Osteocyte (in vitro differentiated cells): ENCODE measurements around the gene M1AP. TPM values are rescaled to one million over a fixed set of nuclear protein-coding genes. Genes with fewer than 3 reads are reported as not detected.

ENCODE experiments used
- DNase-seq: peaks from one replicate; pipeline ENCODE4 v3.0.0; 2021; ENCODE audit warnings: mixed read lengths; ENCODE audit not compliant: unreplicated experiment; ENCODE audit errors: extremely low spot score
- H3K27ac Mint-ChIP-seq: one replicate; pipeline ENCODE4 v1.8.0; 2021; ENCODE audit warnings: mild to moderate bottlenecking, mixed read lengths; ENCODE audit not compliant: unreplicated experiment
- H3K27me3 Mint-ChIP-seq: one replicate; pipeline ENCODE4 v1.8.0; 2021; ENCODE audit warnings: mixed read lengths; ENCODE audit not compliant: unreplicated experiment
- H3K36me3 Mint-ChIP-seq: one replicate; pipeline ENCODE4 v1.8.0; 2021; ENCODE audit warnings: mixed read lengths; ENCODE audit not compliant: unreplicated experiment
- H3K4me1 Mint-ChIP-seq: one replicate; pipeline ENCODE4 v1.8.0; 2021; ENCODE audit warnings: mixed read lengths; ENCODE audit not compliant: unreplicated experiment
- H3K4me3 Mint-ChIP-seq: one replicate; pipeline ENCODE4 v1.8.0; 2021; ENCODE audit warnings: mild to moderate bottlenecking, moderate library complexity, mixed read lengths; ENCODE audit not compliant: unreplicated experiment
- H3K9me3 Mint-ChIP-seq: one replicate; pipeline ENCODE4 v1.8.0; 2021; ENCODE audit warnings: mixed read lengths; ENCODE audit not compliant: unreplicated experiment
- long read RNA-seq: library from polyadenylated mRNA; unstranded; transcript quantifications from one replicate; pipeline ENCODE4 v2.0.0, GENCODE V29; 2021
- total RNA-seq: library from RNA; stranded (reverse); gene quantifications from 2 replicates; pipeline ENCODE4 v1.2.1, GENCODE V29; 2021
- TF ChIP-seq, protein P1 (sequence below): fragments of 200-600 bp; sonication (generic); IDR thresholded peaks from 2 replicates; pipeline ENCODE4 v1.5.0; 2021; ENCODE audit warnings: antibody characterized with exemption, mild to moderate bottlenecking, moderate library complexity

Gene M1AP, protein sequence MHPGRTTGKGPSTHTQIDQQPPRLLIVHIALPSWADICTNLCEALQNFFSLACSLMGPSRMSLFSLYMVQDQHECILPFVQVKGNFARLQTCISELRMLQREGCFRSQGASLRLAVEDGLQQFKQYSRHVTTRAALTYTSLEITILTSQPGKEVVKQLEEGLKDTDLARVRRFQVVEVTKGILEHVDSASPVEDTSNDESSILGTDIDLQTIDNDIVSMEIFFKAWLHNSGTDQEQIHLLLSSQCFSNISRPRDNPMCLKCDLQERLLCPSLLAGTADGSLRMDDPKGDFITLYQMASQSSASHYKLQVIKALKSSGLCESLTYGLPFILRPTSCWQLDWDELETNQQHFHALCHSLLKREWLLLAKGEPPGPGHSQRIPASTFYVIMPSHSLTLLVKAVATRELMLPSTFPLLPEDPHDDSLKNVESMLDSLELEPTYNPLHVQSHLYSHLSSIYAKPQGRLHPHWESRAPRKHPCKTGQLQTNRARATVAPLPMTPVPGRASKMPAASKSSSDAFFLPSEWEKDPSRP
- total RNA-seq, result not detected in 2 replicates
- long read RNA-seq, result 0 reads

DNA sequence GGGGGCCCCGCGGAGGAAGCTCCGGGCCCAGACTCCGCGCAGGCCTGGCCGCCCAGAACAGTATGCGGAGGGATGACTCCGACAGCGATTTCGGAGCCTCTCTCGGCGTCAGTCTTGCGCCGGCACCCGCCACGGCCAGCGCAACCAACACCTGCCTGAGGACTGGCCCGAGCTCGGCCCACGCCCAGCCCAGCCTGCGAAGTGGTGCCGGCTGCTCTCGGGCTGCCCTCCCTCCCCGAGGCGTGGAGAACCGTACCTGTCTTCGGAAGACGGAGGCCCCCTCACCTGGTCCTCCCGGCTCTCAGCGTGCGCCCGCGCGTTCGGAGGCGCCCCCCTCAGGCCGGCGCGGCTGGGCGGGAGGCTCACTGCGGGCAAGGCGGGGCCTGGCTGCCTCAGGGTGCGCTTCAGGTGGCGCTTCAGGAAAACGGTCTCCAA, at the start of gene M1AP:
Gene M1AP, minus strand, starts transcription at position 322 of the 435 bp plus-strand sequence. CDS start 8,055 bp downstream, outside the sequence.
- TF ChIP-seq, protein P1, sequence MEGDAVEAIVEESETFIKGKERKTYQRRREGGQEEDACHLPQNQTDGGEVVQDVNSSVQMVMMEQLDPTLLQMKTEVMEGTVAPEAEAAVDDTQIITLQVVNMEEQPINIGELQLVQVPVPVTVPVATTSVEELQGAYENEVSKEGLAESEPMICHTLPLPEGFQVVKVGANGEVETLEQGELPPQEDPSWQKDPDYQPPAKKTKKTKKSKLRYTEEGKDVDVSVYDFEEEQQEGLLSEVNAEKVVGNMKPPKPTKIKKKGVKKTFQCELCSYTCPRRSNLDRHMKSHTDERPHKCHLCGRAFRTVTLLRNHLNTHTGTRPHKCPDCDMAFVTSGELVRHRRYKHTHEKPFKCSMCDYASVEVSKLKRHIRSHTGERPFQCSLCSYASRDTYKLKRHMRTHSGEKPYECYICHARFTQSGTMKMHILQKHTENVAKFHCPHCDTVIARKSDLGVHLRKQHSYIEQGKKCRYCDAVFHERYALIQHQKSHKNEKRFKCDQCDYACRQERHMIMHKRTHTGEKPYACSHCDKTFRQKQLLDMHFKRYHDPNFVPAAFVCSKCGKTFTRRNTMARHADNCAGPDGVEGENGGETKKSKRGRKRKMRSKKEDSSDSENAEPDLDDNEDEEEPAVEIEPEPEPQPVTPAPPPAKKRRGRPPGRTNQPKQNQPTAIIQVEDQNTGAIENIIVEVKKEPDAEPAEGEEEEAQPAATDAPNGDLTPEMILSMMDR, result peak; percentile 21
- no peaks in the 10 kb centered on the region for H3K36me3 Mint-ChIP-seq
- H3K4me3 Mint-ChIP-seq, result no peak within 1 kb of the TSS
- H3K4me1 Mint-ChIP-seq, result peaks cover 4% of the 10 kb centered on the region
- peaks cover 37% of the 10 kb centered on the region for H3K27me3 Mint-ChIP-seq
- DNase-seq, result no peak
- H3K27ac Mint-ChIP-seq, result no peak within 1 kb of the TSS
- H3K9me3 Mint-ChIP-seq, result no peaks in the 10 kb centered on the region

DNA sequence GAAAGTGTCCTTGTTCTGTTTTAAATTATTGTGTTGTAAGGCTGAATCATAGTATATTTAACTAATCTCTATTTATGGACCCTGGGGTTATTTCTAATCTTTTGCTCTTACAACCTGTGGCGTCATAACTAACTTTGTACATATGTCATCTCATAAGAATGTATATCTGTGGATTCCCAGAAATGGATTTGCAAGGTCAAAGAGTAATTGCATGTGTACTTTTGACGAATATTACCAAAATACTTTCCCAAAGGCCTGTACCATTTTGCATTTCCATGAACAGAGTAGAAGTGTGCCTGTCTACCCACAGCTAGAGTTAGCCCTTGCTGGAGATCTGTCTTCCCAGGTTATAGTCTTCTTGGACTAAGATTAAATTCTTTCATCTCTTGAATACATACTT, 48.7 kb upstream of the M1AP start:
- Mint-ChIP-seq H3K4me1 (no peaks in the 10 kb centered on the region), H3K4me3 (no peak overlapping the region), H3K9me3 (no peaks in the 10 kb centered on the region), H3K36me3 (no peaks in the 10 kb centered on the region), H3K27ac (no peak overlapping the region), H3K27me3 (peaks cover 38% of the 10 kb centered on the region)
- DNase-seq, result no peak
- TF ChIP-seq, protein P1, result no peak

DNA sequence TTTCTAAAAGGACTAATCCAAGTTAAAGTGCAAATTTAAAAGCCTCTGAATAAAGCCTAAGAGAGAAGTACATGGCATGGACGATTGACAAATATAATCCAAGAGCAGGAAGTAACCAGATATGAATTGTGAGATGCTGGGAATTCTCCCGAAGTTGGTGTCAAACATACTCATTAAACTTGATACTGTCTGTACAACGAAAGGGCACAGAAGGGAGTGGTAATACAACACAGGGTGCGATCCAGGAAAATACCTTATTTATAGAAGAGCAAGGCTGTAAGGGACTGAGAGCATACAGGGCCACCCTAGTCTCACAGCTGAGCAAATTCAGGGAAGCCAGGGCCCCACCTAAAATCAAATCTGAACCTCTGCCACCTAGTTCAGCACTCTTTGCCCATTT, 47.5 kb upstream of the M1AP start:
- H3K4me3 Mint-ChIP-seq, result no peak overlapping the region

DNA sequence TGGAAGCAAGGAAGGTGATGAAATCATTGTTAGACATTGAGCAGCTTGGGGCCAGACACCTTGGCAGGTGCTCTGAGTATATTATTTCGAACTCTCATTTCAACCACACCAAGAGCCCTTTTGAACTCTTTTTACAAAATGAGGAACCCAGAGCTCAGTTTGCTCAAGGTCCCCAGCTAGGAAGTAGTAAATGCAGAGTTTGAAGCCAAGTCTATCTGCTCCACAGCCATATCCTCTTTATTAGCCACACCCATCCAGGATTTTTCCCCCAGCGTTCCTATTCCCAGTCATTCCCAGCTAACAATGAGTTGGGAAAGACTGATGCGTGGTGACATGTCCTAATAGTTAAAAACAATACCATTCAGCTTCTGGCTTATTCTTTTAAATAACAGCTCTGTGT, 46.2 kb upstream of the M1AP start:
- H3K9me3 Mint-ChIP-seq, result no peaks in the 10 kb centered on the region
- H3K27me3 Mint-ChIP-seq, result peaks cover 26% of the 10 kb centered on the region
- DNase-seq, result no peak
- H3K36me3 Mint-ChIP-seq, result no peaks in the 10 kb centered on the region
- TF ChIP-seq, protein P1, result no peak
- H3K4me1 Mint-ChIP-seq, result peaks cover 2% of the 10 kb centered on the region
- H3K4me3 Mint-ChIP-seq, result no peak overlapping the region
- no peak overlapping the region for H3K27ac Mint-ChIP-seq

More for the DNA sequence above, 47.5 kb upstream of the M1AP start:
- no peaks in the 10 kb centered on the region for H3K36me3 Mint-ChIP-seq
- no peak overlapping the region for H3K27ac Mint-ChIP-seq
- peaks cover 33% of the 10 kb centered on the region for H3K27me3 Mint-ChIP-seq
- H3K4me1 Mint-ChIP-seq, result peaks cover 2% of the 10 kb centered on the region
- no peak for DNase-seq
- H3K9me3 Mint-ChIP-seq, result no peaks in the 10 kb centered on the region
- TF ChIP-seq, protein P1, result no peak

DNA sequence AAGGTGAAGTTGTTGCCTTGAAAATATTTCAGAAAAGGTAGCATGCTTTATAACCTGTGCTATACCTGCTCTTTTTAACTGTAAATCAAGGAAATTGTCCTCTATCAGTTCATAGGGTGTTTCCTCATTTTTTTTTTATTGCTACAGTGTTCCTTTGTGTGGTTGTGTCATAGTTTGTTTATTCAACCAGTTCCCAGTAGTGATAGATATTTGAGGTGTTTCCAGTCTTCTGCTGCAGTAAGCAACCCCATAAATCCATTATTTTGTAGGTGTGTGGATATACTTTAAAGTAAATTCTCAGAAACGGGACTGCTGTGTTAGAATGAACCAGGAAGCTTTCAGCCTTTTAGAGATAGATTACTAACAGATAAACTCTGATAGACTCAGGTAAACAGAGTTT, 45.5 kb upstream of the M1AP start:
- Mint-ChIP-seq H3K27ac (no peak overlapping the region), H3K36me3 (no peaks in the 10 kb centered on the region), H3K4me3 (no peak overlapping the region), H3K4me1 (peaks cover 2% of the 10 kb centered on the region), H3K9me3 (no peaks in the 10 kb centered on the region), H3K27me3 (peaks cover 26% of the 10 kb centered on the region)
- no peak for DNase-seq
- TF ChIP-seq, protein P1, result no peak
